K562 (cell line): Measurements from ENCODE around the gene ANKRD11. TPM values are rescaled to one million over a fixed set of nuclear protein-coding genes. Genes with fewer than 3 reads are reported as not detected.
A peak's percentile ranks its signal among the peaks of the same experiment; 100 is the strongest.

ENCODE experiments used
- ATF6 ChIP-seq: sonication (generic); formaldehyde crosslinking; IDR thresholded peaks from 2 replicates; pipeline ENCODE4 v1.4.0; 2020; ENCODE audit warnings: mild to moderate bottlenecking, missing genetic modification reagents
- ATF7 ChIP-seq: fragments of 450-650 bp; IDR thresholded peaks from 2 replicates; pipeline ENCODE4 v1.7.1; 2014; ENCODE audit warnings: mild to moderate bottlenecking, moderate library complexity
- CHAMP1 ChIP-seq: fragments of 450-650 bp; IDR thresholded peaks from 2 replicates; pipeline ENCODE4 v1.6.1; 2016; ENCODE audit warnings: mild to moderate bottlenecking
- DEAF1 ChIP-seq: fragments of 450-650 bp; formaldehyde crosslinking; IDR thresholded peaks from 2 replicates; pipeline ENCODE4 v1.4.0; 2020; ENCODE audit warnings: mild to moderate bottlenecking, moderate library complexity
- HMG20B ChIP-seq: fragments of 250-450 bp; sonication (Bioruptor Pico); IDR thresholded peaks from 2 replicates; pipeline ENCODE4 v1.5.0; 2021; ENCODE audit warnings: mild to moderate bottlenecking
- NFIX ChIP-seq: fragments of 250-450 bp; sonication (Bioruptor Pico); IDR thresholded peaks from 2 replicates; pipeline ENCODE4 v1.4.0; 2020; ENCODE audit warnings: low read depth, mild to moderate bottlenecking, moderate library complexity
- NR1H2 ChIP-seq: sonication (generic); formaldehyde crosslinking; IDR thresholded peaks from 2 replicates; pipeline ENCODE4 v1.4.0; 2020; ENCODE audit warnings: mild to moderate bottlenecking, missing genetic modification reagents
- NR4A1 ChIP-seq, 2 experiments: fragments of 250-450 bp in 1 of 2; fragments of 450-650 bp in 1 of 2; sonication (Bioruptor Pico) in 1 of 2; IDR thresholded peaks; 2 replicates each; pipeline versions ENCODE4 v1.4.0 to v1.6.1; 2016 to 2020; ENCODE audit warnings: mild to moderate bottlenecking in 2 of 2, missing compliant biosample characterization in 1 of 2, missing genetic modification characterization in 1 of 2, moderate library complexity in 1 of 2
- PURB ChIP-seq: sonication (generic); formaldehyde crosslinking; IDR thresholded peaks from 2 replicates; pipeline ENCODE4 v1.9.0; 2021; ENCODE audit warnings: low read depth, mild to moderate bottlenecking, missing genetic modification reagents
- SREBF1 ChIP-seq: fragments of 150-350 bp; IDR thresholded peaks from 2 replicates; pipeline ENCODE4 v1.6.1; 2014; ENCODE audit warnings: antibody characterized with exemption, low read depth, low read length, borderline replicate concordance
- TCF7 ChIP-seq: sonication (generic); IDR thresholded peaks from 2 replicates; pipeline ENCODE4 v1.6.1; 2016; ENCODE audit warnings: antibody characterized with exemption, borderline replicate concordance
- THAP12 ChIP-seq: fragments of 250-450 bp; sonication (Bioruptor Pico); IDR thresholded peaks from 2 replicates; pipeline ENCODE4 v1.9.0; 2021; ENCODE audit warnings: mild to moderate bottlenecking, inconsistent platforms
- THRA ChIP-seq: fragments of 450-650 bp; IDR thresholded peaks from 2 replicates; pipeline ENCODE4 v1.6.1; 2017; ENCODE audit warnings: mild to moderate bottlenecking, moderate library complexity
- ZBTB43 ChIP-seq: sonication (generic); formaldehyde crosslinking; IDR thresholded peaks from 2 replicates; pipeline ENCODE4 v1.8.0; 2023; ENCODE audit warnings: mild to moderate bottlenecking, missing genetic modification reagents
- ZC3H11A ChIP-seq: IDR thresholded peaks from 2 replicates; pipeline ENCODE4 v1.6.1; 2012; ENCODE audit warnings: low read depth, low read length, improper control_type of control experiment
- ZNF253 ChIP-seq: fragments of 250-450 bp; sonication (Bioruptor Pico); conservative IDR thresholded peaks from 2 replicates; pipeline ENCODE4 v1.6.1; 2021; ENCODE audit warnings: mild to moderate bottlenecking
- ZNF263 ChIP-seq: sonication (generic); formaldehyde crosslinking; IDR thresholded peaks from 2 replicates; pipeline ENCODE4 v1.8.0; 2022; ENCODE audit warnings: mild to moderate bottlenecking, missing genetic modification reagents, borderline replicate concordance
- polyA plus RNA-seq, 8 experiments: library from polyadenylated mRNA; depleted of rRNA in 4 of 8; stranded (reverse) in 5 of 8; unstranded in 3 of 8; fragments of >200 nt; fragmentation: Nextera tagmentation in 2 of 8; fragmentation: Illumina TruSeq in 1 of 8; extraction: Ambion mirVana in 2 of 8; extraction: Trizol in 1 of 8; gene quantifications; 2 replicates each; pipeline versions ENCODE4 v1.2.1 to v1.2.3, GENCODE V29; 2011 to 2014; ENCODE audit warnings: inconsistent platforms in 1 of 8, missing spikeins in 1 of 8
- total RNA-seq, 7 experiments: library from RNA; depleted of rRNA in 6 of 7; stranded (reverse); fragments of >200 nt in 6 of 7; fragmentation: Illumina TruSeq in 2 of 7; extraction: Trizol in 2 of 7; gene quantifications; 2 replicates each; pipeline versions ENCODE4 v1.2.1 to v1.2.3, GENCODE V29; 2011 to 2021; ENCODE audit warnings: low replicate concordance in 1 of 7

Gene ANKRD11
- total and polyA plus RNA-seq, 9 of the 15 experiments (the other 6 are each of a cell fraction or from before 2014, with no cell fraction given) = 4.7 to 126 (median 31.7) TPM

- TF ChIP-seq THAP12 (CRISPR knock-in tag) = no peak
- no peak for TF ChIP-seq NFIX (CRISPR knock-in tag)
- TF ChIP-seq ZNF263 (CRISPR knock-in tag) = peak; percentile 39; the same call in 1 of the 2 replicates
- no peak for TF ChIP-seq ATF6 (CRISPR knock-in tag)
- TF ChIP-seq NR1H2 (CRISPR knock-in tag) = no peak
- TF ChIP-seq ZNF253 = no peak
- no peak for TF ChIP-seq ZBTB43 (CRISPR knock-in tag)
- TF ChIP-seq SREBF1 = no peak
- no peak for TF ChIP-seq HMG20B (CRISPR knock-in tag)
- TF ChIP-seq ZC3H11A = no peak
- TF ChIP-seq DEAF1 (CRISPR knock-in tag) = no peak
- TF ChIP-seq NR4A1 (CRISPR knock-in tag; IDR thresholded peaks at IDR 0.05) = no peak
- TF ChIP-seq NR4A1 (tag; IDR thresholded peaks at IDR 0.05) = no peak
- no peak for TF ChIP-seq CHAMP1
- TF ChIP-seq TCF7 = no peak
- no peak for TF ChIP-seq THRA
- TF ChIP-seq PURB (CRISPR knock-in tag) = no peak
- TF ChIP-seq ATF7 = no peak
Observed at GRCh38 chr16:89219365-89219764, 271.0 kb downstream of the ANKRD11 start (continued).
